GM20431 (cell line): ENCODE results near the gene BLNK.

Experiments
- in situ Hi-C: fragments of 300-500 bp; cut with MseI, MboI; formaldehyde crosslinking; loops from one replicate; pipeline ENCODE4 v1.15.0; 2020; ENCODE audit warnings: low sequenced_read_pairs; ENCODE audit not compliant: unreplicated experiment

The BLNK gene

GRCh38 chr10:96170230-96170629 lies 101.1 kb downstream of the BLNK start:
- in situ Hi-C loops = no loop called here

GRCh38 chr10:96168546-96168945 lies 102.8 kb downstream of the BLNK start:
- in situ Hi-C loops = no loop called here

- in situ Hi-C loops = no loop called here
Observed at GRCh38 chr10:96165726-96166125, 105.6 kb downstream of the BLNK start.

GRCh38 chr10:96153070-96153469 lies 118.3 kb downstream of the BLNK start:
- in situ Hi-C loops = no loop called here

DNA sequence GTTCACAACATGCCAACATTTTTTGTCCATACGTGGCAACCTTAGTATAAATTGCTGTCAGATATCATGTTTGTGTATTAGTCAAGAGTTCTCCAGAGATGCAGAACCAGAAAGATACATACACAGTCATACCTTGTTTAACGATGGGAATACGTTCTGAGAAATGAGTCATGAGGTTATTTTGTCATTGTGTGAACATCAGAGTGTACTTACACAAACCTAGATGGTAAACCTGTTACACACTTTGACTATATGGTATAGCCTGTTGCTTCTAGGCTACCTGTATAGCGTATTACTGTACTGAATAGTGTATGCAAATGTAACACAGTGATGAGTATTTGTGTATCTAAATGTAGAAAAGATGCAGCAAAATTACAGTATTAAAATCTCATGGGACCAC lies 118.9 kb downstream of the BLNK start:
- in situ Hi-C loops = no loop called here
